ENCODE results near the gene DHX35.
"Not testable (repeated sequence)": the region's sequence is repeated elsewhere in the genome, so short reads cannot be mapped to it uniquely, and the experiment has no call there.

The DHX35 gene

GRCh38 chr20:38939686-38940085 lies 22.5 kb upstream of the DHX35 start:
- no peak for DNase-seq (ENCODE audit: low read depth in 2 of 2)

- no peak for DNase-seq (ENCODE audit: low read depth in 2 of 2)
These were observed 21.5 kb upstream of the DHX35 start for GRCh38 chr20:38940644-38941043.

DNA sequence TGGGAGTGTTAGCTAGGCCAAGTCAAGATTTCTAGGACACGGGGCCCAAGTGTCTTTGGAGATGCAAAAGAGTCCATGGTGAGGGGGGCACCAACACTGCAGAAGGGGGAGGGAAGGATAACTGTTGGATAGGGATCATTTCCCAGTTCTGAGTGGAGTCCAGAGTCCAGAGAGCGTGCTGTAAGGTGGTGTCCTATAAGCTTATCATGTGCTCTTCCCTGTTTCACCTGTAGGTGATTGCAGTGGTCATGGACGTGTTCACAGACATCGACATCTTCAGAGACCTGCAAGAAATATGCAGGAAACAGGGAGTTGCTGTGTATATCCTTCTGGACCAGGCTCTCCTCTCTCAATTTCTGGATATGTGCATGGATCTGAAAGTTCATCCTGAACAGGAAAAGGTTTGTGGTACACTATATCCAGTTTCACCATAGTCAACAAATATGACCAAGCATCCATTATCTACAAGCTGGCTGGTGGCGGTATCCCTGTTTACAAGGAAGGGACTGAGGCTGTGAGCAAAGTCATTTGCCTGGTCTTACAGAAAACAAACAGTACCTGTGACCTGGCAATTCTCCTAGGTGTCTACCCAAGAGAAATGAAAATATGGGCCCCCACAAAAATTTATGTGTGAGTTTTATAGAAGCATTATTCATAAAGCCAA lies 20.3 kb upstream of the DHX35 start:
- no peak for DNase-seq (ENCODE audit: low read depth in 2 of 2)

- no peak for DNase-seq (ENCODE audit: low read depth in 2 of 2)
These were observed 17.1 kb upstream of the DHX35 start for GRCh38 chr20:38945012-38945411.

- no peak for DNase-seq (ENCODE audit: low read depth in 2 of 2)
These were observed 15.3 kb upstream of the DHX35 start for GRCh38 chr20:38946836-38947235.

DNA sequence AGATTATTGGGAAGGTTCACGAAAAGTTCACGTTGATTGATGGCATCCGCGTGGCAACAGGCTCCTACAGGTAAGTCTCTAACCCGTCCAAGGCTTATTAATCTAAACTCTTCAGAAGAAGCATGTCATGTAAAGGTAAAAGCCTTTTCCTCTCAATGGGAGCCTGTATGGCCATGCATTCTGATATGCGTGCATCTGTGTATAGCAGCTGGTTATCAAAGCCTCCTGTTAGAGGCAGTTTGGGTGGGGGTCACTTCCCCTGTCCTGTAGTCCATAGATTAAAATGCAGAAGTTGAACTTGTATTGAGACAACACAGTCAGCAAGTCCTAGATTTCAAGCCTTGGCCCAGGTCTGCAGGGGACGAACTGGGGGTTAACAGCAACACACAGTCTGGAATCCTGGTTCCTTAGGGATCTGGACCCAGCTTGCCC lies 14.2 kb upstream of the DHX35 start:
- no peak for DNase-seq (ENCODE audit: low read depth in 2 of 2)

DNA sequence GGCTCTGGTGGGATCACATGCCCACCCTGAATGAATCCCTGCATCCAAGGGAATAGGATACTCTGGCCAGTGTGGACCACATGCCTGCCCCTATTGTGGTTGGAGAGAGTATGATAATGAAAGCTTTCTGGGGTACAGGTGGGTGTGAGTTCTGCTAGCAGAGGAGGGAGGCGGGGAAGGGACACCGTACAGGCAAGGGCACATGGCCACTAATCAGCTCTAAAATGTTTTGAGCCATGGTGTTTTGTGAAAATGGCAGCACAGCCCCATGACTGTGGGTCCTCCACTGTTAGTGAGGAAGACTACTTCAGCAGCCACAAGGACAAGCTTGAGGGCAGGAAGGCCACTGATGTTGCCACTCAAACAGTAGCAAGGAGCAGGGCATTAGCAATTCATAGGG lies 11.9 kb upstream of the DHX35 start:
- DNase-seq (ENCODE audit: low read depth in 2 of 2): no peak

GRCh38 chr20:38951611-38952010 lies 10.5 kb upstream of the DHX35 start:
- DNase-seq (ENCODE audit: low read depth in 2 of 2): no peak

DNA sequence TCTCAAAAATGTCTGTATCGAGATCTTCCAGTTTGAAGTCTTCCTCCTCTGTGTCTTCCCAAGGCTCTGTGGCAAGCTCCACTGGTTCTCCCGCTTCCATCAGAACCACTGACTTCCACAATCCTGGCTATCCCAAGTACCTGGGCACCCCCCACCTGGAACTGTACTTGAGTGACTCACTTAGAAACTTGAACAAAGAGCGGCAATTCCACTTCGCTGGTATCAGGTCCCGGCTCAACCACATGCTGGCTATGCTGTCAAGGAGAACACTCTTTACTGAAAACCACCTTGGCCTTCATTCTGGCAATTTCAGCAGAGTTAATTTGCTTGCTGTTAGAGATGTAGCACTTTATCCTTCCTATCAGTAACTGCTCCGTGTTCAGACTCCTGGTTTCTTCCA lies 10.0 kb upstream of the DHX35 start:
- no peak for DNase-seq (ENCODE audit: low read depth in 2 of 2)

DNA sequence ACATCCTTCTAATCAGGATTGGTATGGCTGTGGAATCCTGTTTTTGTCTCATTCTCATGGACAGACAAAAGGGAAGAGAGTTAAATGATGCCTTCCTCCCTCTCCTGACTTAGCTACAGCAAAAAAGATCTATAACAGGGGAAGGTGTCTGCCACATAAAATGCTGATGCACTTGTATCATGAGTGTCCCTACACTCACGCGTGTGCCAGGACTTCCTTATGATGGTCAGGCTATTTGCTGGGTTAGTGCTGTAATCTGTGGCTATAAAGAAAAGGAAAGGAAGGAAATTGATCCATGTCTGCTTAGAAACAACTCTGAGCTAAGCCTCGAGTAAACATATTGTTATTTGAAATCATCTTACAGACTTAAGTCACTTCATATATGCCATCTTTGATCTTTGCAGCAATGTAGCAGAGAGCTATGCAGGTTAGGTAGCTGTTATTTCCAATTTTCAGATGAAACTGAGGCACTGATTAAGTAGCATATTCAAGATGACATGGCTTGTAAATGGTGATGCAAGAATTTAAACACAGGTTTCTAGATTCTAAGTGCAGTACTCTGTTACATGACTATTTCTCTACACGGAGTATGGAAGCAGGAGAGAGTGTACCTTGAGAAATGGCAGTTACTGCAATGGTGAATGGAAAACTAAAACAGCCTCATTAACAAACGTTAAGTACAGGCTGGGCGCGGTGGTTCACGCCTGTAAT lies 8.4 kb upstream of the DHX35 start:
- no peak for DNase-seq (ENCODE audit: low read depth in 2 of 2)

GRCh38 chr20:38957235-38957876 lies 4.8 kb upstream of the DHX35 start:
- no peak for DNase-seq (ENCODE audit: low read depth in 2 of 2)

- DNase-seq (ENCODE audit: low read depth in 2 of 2): no peak
These were observed 4.1 kb upstream of the DHX35 start for GRCh38 chr20:38957915-38958485.

GRCh38 chr20:38960187-38960687 lies 1.9 kb upstream of the DHX35 start:
- DNase-seq (ENCODE audit: low read depth in 2 of 2): not testable (repeated sequence)

DNA sequence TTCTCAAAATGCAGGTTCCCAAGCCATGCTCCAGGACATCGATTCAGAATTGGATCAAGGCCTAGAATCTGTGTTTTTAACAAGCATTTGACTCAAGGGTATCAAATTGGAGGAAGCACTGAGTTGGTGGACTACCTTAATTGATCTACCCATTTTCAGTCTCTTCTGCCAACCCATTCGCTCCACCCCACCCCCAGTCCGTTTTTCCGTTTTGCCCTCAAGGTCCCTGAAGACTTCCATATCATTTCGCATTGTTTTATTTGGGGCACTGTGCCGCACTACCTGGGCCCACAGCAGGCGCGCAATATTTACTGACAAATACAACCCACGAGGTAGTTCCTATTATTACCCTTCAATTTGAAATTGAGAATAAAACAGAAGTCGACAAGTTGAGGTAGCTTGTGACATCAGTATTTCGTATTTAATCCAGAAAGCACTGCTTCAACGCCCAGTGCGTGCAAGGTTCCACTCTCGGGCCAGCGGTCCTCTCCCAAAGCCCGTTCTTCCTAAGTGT lies 557 bp upstream of the DHX35 start:
- DNase-seq (ENCODE audit: low read depth in 2 of 2): peak in 1 of 2 experiments; percentile 22

DNA sequence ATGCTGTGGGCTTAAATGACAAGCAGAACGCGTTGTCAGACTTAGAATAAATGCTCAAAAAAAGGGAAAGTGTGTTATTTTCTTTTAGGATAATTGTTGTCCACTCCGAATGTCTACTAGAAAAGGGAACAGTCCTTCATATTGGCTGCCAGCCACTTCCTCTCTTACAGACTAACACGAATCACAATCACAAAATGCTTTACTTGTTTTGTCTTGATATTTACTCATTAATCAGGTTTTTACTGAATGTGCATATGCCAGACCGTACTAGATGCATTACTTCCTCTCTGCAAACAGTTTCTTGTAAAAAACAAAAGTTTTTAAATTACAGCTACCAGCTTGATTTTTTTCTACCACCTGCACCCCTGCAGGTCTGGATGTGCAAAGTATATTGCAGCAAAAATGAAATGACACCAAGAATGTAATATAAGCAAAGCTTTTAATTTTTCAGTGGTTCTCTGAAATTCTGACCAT lies 821 bp downstream of the DHX35 start:
- no peak for DNase-seq (ENCODE audit: low read depth in 2 of 2)

- DNase-seq (ENCODE audit: low read depth in 2 of 2): no peak
These were observed 1.6 kb downstream of the DHX35 start for GRCh38 chr20:38963745-38964144.

DNA sequence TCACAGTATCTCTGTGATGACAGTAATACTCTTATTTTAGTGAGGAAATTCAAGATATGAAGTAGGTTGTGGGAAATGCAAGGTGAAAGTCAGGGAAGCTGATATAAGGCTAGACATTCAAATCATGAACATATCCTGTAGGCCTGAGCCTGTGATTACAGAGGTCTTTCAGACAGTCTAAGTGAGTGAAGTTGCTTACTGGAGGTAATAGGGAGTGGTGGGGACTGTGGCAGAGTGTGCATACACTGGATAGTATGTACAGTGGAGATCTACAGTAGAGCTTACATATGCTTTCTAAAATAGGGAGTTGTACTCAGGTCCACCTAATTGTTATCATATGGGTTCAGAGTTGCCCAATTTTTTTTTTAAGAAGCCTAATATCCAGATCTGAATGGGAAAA lies 3.1 kb downstream of the DHX35 start:
- no peak for DNase-seq (ENCODE audit: low read depth in 2 of 2)

DNA sequence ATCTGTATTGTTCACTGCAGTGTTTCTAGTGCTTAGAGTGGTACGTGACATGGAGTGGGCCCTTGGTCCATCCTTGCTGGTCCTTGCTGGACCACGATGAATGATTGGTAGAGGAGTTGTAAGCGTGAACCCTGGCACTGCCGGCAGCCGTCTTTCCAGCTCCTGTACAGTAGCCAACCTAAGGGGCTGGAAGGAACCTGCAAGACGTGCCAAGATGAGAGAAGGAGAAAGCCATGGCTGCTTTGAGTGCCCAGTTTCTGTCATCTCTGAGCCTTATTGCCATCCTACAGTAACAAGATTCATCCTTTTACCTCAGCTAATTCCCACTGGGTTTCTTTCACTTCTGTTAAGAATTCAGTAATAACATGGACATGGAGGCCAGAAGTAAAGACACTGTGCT lies 5.9 kb downstream of the DHX35 start:
- no peak for DNase-seq (ENCODE audit: low read depth in 2 of 2)

GRCh38 chr20:38969708-38970107 lies 7.6 kb downstream of the DHX35 start:
- no peak for DNase-seq (ENCODE audit: low read depth in 2 of 2)

DNA sequence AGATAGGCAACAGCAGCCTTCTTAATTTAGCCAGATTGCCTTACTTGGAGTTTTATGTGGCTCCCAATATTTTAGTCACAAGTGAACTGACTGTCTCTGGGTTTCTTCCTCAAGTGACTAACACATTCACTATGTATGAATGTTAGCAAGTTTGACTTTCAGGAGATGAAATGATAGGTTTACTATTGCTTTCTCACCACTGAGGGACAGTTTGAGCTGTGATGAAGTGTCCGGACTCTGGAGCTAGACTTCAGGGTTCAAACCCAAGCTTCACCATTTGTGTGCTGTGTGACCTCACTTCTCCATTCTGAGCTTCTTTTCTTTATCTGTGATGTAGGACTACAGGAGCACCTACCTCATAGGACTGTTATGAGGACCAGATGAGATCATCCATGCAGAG lies 8.2 kb downstream of the DHX35 start:
- no peak for DNase-seq (ENCODE audit: low read depth in 2 of 2)

DNA sequence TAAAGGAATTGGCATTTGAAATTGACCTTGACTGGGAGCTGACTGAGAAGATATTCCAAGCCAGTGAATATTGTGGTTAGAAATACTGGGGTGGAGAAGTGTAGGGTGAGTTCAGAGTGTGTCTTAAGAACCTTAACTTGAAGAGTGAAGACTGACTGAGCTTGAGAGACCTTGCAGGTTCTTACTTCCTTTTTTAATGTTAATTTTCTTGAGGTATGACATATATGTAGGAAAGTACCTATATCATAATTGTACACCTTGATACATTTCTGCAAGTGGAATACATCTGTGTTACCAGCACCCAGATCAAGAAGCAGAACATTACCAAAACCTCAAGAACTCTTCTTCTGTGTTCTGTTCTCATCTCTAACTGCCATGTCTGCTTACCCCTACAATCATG lies 11.0 kb downstream of the DHX35 start:
- no peak for DNase-seq (ENCODE audit: low read depth in 2 of 2)

DNA sequence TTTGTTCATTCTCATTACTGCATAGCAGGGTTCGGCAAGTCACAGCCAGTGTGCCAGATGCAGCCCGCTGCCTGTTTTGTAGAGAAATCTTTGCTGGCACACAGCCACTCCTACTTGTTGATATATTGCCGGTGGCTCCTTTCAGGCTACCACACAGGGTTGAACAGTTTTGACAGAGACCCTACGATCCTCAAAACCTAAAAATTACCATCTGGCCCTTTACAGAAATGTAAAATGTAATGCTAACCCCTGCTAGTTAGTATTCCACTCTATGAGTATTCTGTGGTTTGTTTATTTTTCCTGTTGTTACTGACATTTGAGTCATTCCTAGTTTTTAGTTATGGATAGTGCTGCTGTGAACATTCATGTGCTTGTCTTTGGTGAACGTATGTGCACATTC lies 11.5 kb downstream of the DHX35 start:
- DNase-seq (ENCODE audit: low read depth in 2 of 2): no peak
